ENCODE measurements around the gene DCLK3. TPM values are rescaled to one million over a fixed set of nuclear protein-coding genes. Genes with fewer than 3 reads are reported as not detected.

DCLK3 gene
- total RNA-seq, 2 donors from 2014 or later: 2.1 to 3.9 TPM

DNA sequence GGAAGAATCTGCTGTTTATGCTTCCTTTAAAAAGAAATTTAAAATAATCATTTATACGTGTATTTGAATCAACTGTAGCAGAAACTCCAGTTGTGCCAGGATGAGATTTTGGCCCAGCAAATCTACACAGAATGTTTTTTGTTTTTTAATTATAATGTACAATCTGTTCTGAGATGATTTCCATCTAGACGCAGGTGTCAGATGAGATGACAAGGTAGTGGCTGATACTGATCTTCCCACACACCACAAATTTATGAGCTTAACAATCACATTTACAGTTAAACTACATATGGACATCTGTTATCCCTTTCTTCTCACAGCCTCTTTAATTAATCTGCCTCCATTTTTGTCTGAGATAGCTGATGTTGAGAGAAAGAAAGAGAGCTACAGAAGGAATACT is 23.6 kb downstream of the DCLK3 start:
- Histone ChIP-seq H3K36me3 (ENCODE audit: control insufficient read depth, insufficient read depth, low read length) (no peaks in the 10 kb centered on the region), H3K9ac (ENCODE audit: extremely low read depth, low read length, poor library complexity, severe bottlenecking) (no peak overlapping the region), H3K9me3 (ENCODE audit: control insufficient read depth, low read length) (no peaks in the 10 kb centered on the region), H3K27ac (ENCODE audit: low read depth, low read length) (no peak overlapping the region), H3K27me3 (ENCODE audit: control insufficient read depth, insufficient read depth, low read length, poor library complexity, severe bottlenecking) (no peaks in the 10 kb centered on the region), H3K4me3 (ENCODE audit: low read length) (no peak overlapping the region), H3K4me1 (ENCODE audit: control insufficient read depth, insufficient read depth, low read length) (peaks cover 6% of the 10 kb centered on the region)
- Mint-ChIP-seq H3K9me3 (no peaks in the 10 kb centered on the region), H3K4me3 (no peak overlapping the region), H3K27ac (no peak overlapping the region), H3K36me3 (ENCODE audit: low read depth) (no peaks in the 10 kb centered on the region), H3K27me3 (ENCODE audit: insufficient read depth) (peaks cover 12% of the 10 kb centered on the region), H3K4me1 (peaks cover 8% of the 10 kb centered on the region)
- 86 to 89% methylated on average over 1 to 2 of the region's 2 CpGs for WGBS, 2 experiments (ENCODE audit: insufficient coverage in 1 of 2, insufficient read length in 1 of 2)
- DNase-seq: no peak
- TF ChIP-seq, protein P1, sequence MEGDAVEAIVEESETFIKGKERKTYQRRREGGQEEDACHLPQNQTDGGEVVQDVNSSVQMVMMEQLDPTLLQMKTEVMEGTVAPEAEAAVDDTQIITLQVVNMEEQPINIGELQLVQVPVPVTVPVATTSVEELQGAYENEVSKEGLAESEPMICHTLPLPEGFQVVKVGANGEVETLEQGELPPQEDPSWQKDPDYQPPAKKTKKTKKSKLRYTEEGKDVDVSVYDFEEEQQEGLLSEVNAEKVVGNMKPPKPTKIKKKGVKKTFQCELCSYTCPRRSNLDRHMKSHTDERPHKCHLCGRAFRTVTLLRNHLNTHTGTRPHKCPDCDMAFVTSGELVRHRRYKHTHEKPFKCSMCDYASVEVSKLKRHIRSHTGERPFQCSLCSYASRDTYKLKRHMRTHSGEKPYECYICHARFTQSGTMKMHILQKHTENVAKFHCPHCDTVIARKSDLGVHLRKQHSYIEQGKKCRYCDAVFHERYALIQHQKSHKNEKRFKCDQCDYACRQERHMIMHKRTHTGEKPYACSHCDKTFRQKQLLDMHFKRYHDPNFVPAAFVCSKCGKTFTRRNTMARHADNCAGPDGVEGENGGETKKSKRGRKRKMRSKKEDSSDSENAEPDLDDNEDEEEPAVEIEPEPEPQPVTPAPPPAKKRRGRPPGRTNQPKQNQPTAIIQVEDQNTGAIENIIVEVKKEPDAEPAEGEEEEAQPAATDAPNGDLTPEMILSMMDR (conservative IDR thresholded peaks at IDR 0.05): no peak

DNA sequence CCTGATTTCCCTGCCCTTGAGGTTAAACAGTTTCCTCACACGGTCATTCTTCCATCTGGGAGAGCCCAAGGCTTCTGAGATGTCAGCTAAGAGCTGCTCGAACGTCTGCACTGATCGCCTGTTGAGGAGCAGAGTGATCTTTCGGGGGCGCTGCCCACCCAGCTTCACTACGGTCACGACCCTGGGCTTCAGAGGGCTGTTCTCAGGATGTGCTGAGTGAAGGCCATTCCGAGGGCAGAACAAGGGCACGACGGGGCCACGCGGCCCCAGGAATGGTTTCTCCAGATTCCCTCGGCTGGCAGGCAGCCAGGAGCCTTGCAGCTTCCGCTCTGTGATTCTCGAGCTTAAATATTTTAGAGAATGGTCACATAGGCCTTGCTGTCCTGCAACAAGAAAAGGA is 25.7 kb downstream of the DCLK3 start:
- Histone ChIP-seq H3K9ac (ENCODE audit: extremely low read depth, low read length, poor library complexity, severe bottlenecking) (no peak overlapping the region), H3K9me3 (ENCODE audit: control insufficient read depth, low read length) (no peaks in the 10 kb centered on the region), H3K4me1 (ENCODE audit: control insufficient read depth, insufficient read depth, low read length) (peaks cover 3% of the 10 kb centered on the region), H3K4me3 (ENCODE audit: low read length) (no peak overlapping the region), H3K36me3 (ENCODE audit: control insufficient read depth, insufficient read depth, low read length) (no peaks in the 10 kb centered on the region), H3K27ac (ENCODE audit: low read depth, low read length) (no peak overlapping the region), H3K27me3 (ENCODE audit: control insufficient read depth, insufficient read depth, low read length, poor library complexity, severe bottlenecking) (no peaks in the 10 kb centered on the region)
- Mint-ChIP-seq H3K27ac (no peak overlapping the region), H3K4me1 (peaks cover 7% of the 10 kb centered on the region), H3K36me3 (ENCODE audit: low read depth) (no peaks in the 10 kb centered on the region), H3K4me3 (no peak overlapping the region), H3K27me3 (ENCODE audit: insufficient read depth) (peaks cover 12% of the 10 kb centered on the region), H3K9me3 (no peaks in the 10 kb centered on the region)
- WGBS, 2 experiments (ENCODE audit: insufficient coverage in 1 of 2, insufficient read length in 1 of 2): 91 to 97% methylated on average over 12 to 16 of the region's 16 CpGs
- TF ChIP-seq, protein P1 (conservative IDR thresholded peaks at IDR 0.05): no peak
- no peak for DNase-seq

- Mint-ChIP-seq H3K27ac (no peak overlapping the region), H3K36me3 (ENCODE audit: low read depth) (no peaks in the 10 kb centered on the region), H3K4me3 (no peak overlapping the region), H3K9me3 (no peaks in the 10 kb centered on the region), H3K4me1 (peaks cover 15% of the 10 kb centered on the region), H3K27me3 (ENCODE audit: insufficient read depth) (peaks cover 12% of the 10 kb centered on the region)
- DNase-seq: no peak
- no peaks in the 10 kb centered on the region for H3K9me3 ChIP-seq (ENCODE audit: control insufficient read depth, low read length)
- peaks cover 8% of the 10 kb centered on the region for H3K4me1 ChIP-seq (ENCODE audit: control insufficient read depth, insufficient read depth, low read length)
- no peaks in the 10 kb centered on the region for H3K27me3 ChIP-seq (ENCODE audit: control insufficient read depth, insufficient read depth, low read length, poor library complexity, severe bottlenecking)
- WGBS, 2 experiments (ENCODE audit: insufficient coverage in 1 of 2, insufficient read length in 1 of 2): 100% methylated on average over 1 of the region's 1 CpG
- no peak overlapping the region for H3K9ac ChIP-seq (ENCODE audit: extremely low read depth, low read length, poor library complexity, severe bottlenecking)
- H3K4me3 ChIP-seq (ENCODE audit: low read length): no peak overlapping the region
- H3K27ac ChIP-seq (ENCODE audit: low read depth, low read length): no peak overlapping the region
- TF ChIP-seq, protein P1 (conservative IDR thresholded peaks at IDR 0.05): no peak
- no peaks in the 10 kb centered on the region for H3K36me3 ChIP-seq (ENCODE audit: control insufficient read depth, insufficient read depth, low read length)
These were observed 28.1 kb downstream of the DCLK3 start for GRCh38 chr3:36736301-36736700.

All from endodermal cell (in vitro differentiated cells).